Aortic smooth muscle cell (primary cell): ENCODE data around the gene SF3B6. TPM values are rescaled to one million over a fixed set of nuclear protein-coding genes. Genes with fewer than 3 reads are reported as not detected.

Experiments used
- total RNA-seq: library from RNA; depleted of rRNA; stranded (reverse); fragments of >200 nt; gene quantifications from 2 replicates; pipeline ENCODE4 v1.2.3, GENCODE V29; 2014

The SF3B6 gene
- 116 and 121 TPM in 2 replicates for total RNA-seq

GRCh38 chr2:24075915-24076848 lies at the start of gene SF3B6:
TSS of gene SF3B6 (minus strand) at chr2:24076326. CDS start at chr2:24076229, 97 bp downstream.

GRCh38 chr2:24123195-24123921 lies 47.2 kb upstream of the SF3B6 start, which contains the start of the genes FAM228B and PFN4:
TSS of gene FAM228B (plus strand) at chr2:24123469. CDS start at chr2:24124362, 893 bp downstream.
TSS of gene PFN4 (minus strand) at chr2:24123334. CDS start at chr2:24122535, 799 bp downstream.

GRCh38 chr2:24084386-24085199 lies 8.5 kb upstream of the SF3B6 start, which contains the start of gene TP53I3:
TSS of gene TP53I3 (minus strand) at chr2:24084834. CDS start at chr2:24084326, 508 bp downstream.

GRCh38 chr2:24049485-24050021 lies 26.6 kb downstream of the SF3B6 start, which contains the start of gene FKBP1B:
TSS of gene FKBP1B (plus strand) at chr2:24049741. CDS start at chr2:24049850, 109 bp downstream.

GRCh38 chr2:24046930-24047702 lies 29.0 kb downstream of the SF3B6 start, which contains the start of gene WDCP:
TSS of gene WDCP (minus strand) at chr2:24047391. CDS start at chr2:24039494, 7,897 bp downstream.

Other genes with a start within 250 kb of the SF3B6 start
- gene ATAD2B, start 149.2 kb downstream of the SF3B6 start, total RNA-seq: 9.0 and 14.1 TPM in 2 replicates
- gene UBXN2A, start 135.9 kb downstream of the SF3B6 start, total RNA-seq: 9.9 and 11.4 TPM in 2 replicates
- under 0.01 TPM in 1 of 2 replicates, not detected in the other for gene MFSD2B, start 66.2 kb downstream of the SF3B6 start, total RNA-seq
- gene WDCP, start 28.9 kb downstream of the SF3B6 start, total RNA-seq: 7.1 and 7.3 TPM in 2 replicates
- gene FKBP1B, start 26.6 kb downstream of the SF3B6 start, total RNA-seq: 9.6 and 10.4 TPM in 2 replicates
- gene TP53I3, start 8.5 kb upstream of the SF3B6 start, total RNA-seq: 30.1 and 43.1 TPM in 2 replicates
- 0.53 and 0.56 TPM in 2 replicates for gene PFN4, start 47.0 kb upstream of the SF3B6 start, total RNA-seq
- gene FAM228B, start 47.1 kb upstream of the SF3B6 start, total RNA-seq: 6.6 and 9.9 TPM in 2 replicates
- 0.79 and 1.4 TPM in 2 replicates for gene FAM228A, start 98.7 kb upstream of the SF3B6 start, total RNA-seq